ENCODE data around the gene BPIFB3. TPM values are rescaled to one million over a fixed set of nuclear protein-coding genes. Genes with fewer than 3 reads are reported as not detected.
"Not testable (repeated sequence)": the region's sequence is repeated elsewhere in the genome, so short reads cannot be mapped to it uniquely, and the experiment has no call there.

The BPIFB3 gene
- total RNA-seq, 1 donor from 2014 or later: not detected

GRCh38 chr20:33110147-33110825 is 56.6 kb downstream of the BPIFB3 start:
- H3K9me3 Mint-ChIP-seq: peaks cover 4% of the 10 kb centered on the region
- DNase-seq (ENCODE audit: low spot score in 2 of 2, unreplicated experiment in 2 of 2): no peak
- H3K36me3 Mint-ChIP-seq: no peaks in the 10 kb centered on the region
- no peak overlapping the region for H3K27ac Mint-ChIP-seq
- H3K4me3 Mint-ChIP-seq: no peak overlapping the region
- H3K27me3 Mint-ChIP-seq (ENCODE audit: low read depth): peaks cover 14% of the 10 kb centered on the region
- no peaks in the 10 kb centered on the region for H3K4me1 Mint-ChIP-seq
- TF ChIP-seq CTCF (IDR thresholded peaks at IDR 0.05; ENCODE audit: unreplicated experiment): no peak

DNA sequence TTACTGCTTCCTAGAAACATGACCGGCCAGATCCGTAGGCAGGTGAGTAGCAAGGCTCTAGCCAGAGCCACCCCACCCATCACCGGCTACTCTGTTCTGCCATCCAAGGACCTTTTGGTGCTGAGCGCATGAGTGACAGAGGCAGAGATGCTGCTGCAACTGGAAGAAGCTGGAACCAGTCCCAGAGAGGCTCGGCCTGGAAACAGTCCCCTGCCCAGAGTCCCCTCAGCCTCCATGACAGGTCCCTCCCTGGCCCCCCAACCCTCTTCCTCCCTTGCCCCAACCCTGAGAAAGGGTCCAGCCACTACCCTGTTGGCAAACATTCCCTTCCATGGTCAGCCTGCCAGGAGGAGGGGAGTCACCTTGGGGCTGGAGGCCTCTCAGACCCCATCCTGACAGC is 57.6 kb downstream of the BPIFB3 start:
- H3K36me3 Mint-ChIP-seq: no peaks in the 10 kb centered on the region
- H3K27me3 Mint-ChIP-seq (ENCODE audit: low read depth): peaks cover 8% of the 10 kb centered on the region
- H3K4me3 Mint-ChIP-seq: no peak overlapping the region
- no peak for DNase-seq (ENCODE audit: low spot score in 2 of 2, unreplicated experiment in 2 of 2)
- H3K4me1 Mint-ChIP-seq: no peaks in the 10 kb centered on the region
- H3K27ac Mint-ChIP-seq: no peak overlapping the region
- peaks cover 4% of the 10 kb centered on the region for H3K9me3 Mint-ChIP-seq
- no peak for TF ChIP-seq CTCF (IDR thresholded peaks at IDR 0.05; ENCODE audit: unreplicated experiment)

DNA sequence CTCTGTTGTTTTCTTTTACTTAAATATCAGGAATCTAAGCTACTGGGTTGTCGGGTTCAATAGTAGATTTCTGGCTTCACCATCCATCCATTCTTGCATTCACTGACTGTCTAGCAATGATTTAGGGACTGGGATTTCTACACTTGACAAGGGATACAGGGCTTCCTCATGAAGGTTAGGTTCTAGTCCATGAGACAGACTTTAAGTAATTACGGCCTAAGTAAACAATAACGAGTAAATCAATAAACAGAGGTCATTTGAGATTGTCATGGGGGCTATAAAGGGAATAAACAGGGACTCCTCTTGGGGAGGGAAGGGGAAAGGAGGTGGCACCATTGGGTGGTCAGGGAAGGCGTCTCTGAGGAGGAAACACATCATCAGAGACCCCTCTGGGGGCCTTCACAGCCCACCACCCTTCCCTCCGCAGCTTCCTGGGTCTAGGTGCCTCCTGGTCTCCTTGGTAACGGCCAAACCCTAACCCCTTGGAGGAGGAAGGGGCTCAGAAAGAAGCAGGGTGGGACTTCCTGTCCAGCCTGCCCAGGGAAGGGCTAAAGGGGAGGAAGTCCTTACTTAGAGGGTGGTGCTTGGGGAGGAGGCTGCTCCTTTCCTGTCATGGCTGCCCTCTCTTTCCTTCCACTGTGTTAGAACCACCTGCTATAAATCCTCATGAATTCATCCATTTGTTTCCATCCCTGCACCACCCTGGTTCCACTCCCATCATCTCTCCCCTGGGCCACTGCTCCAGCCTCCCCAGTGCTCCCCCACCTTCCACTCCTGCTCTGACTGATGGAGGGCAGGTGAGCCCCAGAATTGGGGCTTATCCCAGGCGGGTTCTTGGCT is 59.1 kb downstream of the BPIFB3 start:
- Mint-ChIP-seq H3K27me3 (ENCODE audit: low read depth) (peaks cover 3% of the 10 kb centered on the region), H3K27ac (no peak overlapping the region), H3K4me1 (no peaks in the 10 kb centered on the region), H3K9me3 (peaks cover 4% of the 10 kb centered on the region), H3K4me3 (no peak overlapping the region), H3K36me3 (no peaks in the 10 kb centered on the region)
- no peak for DNase-seq (ENCODE audit: low spot score in 2 of 2, unreplicated experiment in 2 of 2)
- no peak for TF ChIP-seq CTCF (IDR thresholded peaks at IDR 0.05; ENCODE audit: unreplicated experiment)

GRCh38 chr20:33113387-33113908 is 59.7 kb downstream of the BPIFB3 start:
- Mint-ChIP-seq H3K4me1 (no peaks in the 10 kb centered on the region), H3K9me3 (peaks cover 4% of the 10 kb centered on the region), H3K27me3 (ENCODE audit: low read depth) (peaks cover 3% of the 10 kb centered on the region), H3K36me3 (no peaks in the 10 kb centered on the region), H3K27ac (no peak overlapping the region), H3K4me3 (no peak overlapping the region)
- DNase-seq (ENCODE audit: low spot score in 2 of 2, unreplicated experiment in 2 of 2): no peak
- TF ChIP-seq CTCF (IDR thresholded peaks at IDR 0.05; ENCODE audit: unreplicated experiment): no peak

DNA sequence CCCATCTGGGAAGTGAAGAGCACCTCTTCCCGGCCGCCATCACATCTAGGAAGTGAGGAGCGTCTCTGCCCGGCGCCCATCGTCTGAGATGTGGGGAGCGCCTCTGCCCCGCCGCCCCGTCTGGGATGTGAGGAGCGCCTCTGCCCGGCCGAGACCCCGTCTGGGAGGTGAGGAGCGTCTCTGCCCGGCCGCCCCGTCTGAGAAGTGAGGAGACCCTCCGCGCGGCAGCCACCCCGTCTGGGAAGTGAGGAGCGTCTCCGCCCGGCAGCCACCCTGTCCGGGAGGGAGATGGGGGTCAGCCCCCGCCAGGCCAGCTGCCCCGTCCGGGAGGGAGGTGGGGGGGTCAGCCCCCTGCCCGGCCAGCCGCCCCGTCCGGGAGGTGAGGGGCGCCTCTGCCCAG is 61.8 kb downstream of the BPIFB3 start:
- H3K4me1 Mint-ChIP-seq; H3K27ac Mint-ChIP-seq; H3K4me3 Mint-ChIP-seq; H3K27me3 Mint-ChIP-seq (ENCODE audit: low read depth); H3K9me3 Mint-ChIP-seq; DNase-seq (ENCODE audit: low spot score in 2 of 2, unreplicated experiment in 2 of 2); H3K36me3 Mint-ChIP-seq: not testable (repeated sequence)
